IPS-NIHi11 (cell line): Measurements from ENCODE around the gene CTSD.

ENCODE experiments used
- DNase-seq: peaks from one replicate; pipeline ENCODE4 v3.0.0; 2012; ENCODE audit warnings: mixed read lengths, low spot score

CTSD gene

DNA sequence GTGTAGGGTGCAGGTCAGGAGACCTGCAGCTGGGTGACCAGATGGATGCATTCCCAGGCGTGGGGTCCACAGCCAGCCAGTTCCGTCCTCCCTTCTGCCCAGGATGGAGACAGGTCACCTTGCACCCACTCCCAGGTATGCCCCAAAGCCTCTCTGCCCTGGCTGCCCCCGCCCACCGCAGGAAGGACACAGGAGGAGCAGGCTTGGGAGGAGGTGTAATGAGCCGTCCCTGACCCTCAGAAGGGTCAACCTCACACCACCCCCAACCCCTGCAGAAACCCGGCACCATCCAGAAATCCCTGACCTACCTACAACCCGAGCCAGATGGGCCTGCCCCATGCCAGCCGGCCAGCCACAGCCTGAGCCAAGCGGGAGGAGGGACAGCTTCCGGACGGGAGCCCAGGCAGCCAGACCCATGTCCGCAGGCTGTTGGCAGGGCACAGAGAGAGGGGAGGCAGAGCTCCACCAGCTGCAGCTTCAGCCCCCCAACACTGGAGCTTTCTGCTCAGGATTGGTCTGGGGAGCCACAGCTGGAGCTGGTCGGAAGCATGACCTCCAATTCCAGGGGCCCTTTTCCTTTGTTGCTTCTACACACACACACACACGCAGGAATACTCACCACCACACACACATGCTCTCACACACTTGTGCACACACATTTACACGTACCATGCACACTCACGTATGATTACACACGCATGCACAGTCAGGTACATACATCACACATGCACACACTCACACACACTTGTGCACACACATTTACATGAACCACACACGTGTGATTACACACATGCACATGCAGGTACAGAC is 18.6 kb downstream of the CTSD start:
- DNase-seq: no peak

DNA sequence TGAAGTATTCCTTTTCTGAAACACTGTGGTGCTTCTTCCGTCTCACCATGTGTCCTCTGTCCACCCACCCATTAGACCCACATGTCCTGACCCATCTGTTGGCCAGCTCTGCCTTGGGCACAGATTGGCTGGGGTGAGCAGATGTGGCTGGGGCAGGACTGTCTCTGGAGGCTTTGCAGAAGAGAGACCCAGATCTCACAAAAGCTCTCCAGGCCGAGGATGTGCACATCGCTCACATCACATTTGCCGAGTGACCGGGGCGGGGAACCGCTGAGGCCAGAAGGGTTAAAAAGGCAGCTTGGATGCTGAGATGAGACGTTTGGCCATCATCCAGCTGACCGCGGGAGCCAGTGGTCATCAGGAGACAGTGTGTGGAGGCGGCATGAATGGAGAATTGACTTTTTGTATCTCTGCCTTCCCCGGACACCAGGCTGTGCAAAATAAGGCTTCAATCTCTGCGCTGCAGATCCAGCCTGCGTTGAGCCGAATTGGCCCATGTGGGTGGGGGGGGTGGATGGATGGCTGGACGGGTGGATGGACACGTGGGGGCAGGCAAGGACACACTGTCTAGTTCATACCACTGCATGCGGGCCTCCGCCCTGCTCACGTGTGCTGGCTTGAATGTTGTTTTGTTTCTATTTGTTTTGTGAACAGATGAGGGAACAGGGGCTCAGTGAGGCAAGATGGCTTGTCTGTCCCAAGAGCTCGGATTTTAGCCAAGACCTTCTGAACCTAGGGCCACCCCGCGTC is 19.4 kb downstream of the CTSD start:
- DNase-seq: no peak

DNA sequence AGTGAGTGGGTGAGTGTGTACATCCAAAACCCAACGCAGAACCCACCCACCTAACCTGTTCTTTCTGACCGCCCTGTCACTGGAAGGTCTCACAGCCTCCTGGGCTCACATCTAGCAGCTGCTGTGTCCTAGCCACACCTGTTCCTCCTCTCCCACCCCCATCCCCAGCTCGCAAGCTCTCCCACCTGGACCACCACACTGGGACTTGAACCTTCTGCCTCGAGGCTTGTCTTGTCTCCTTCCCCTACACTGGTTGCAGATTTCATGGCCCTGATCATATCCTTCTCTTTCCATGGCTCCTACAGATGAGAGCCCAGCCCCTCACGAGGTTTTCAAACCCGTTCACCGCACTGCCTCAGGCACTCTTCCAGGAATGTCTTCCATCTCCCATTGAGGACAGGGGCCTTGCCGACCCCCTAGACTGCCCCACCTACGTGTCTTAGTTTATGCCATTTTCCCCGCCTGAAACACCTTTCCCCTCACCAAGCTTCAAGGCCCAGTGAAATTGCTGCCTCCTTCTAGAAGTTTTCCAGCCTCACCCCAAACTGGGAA is 20.1 kb downstream of the CTSD start:
- DNase-seq: no peak

DNA sequence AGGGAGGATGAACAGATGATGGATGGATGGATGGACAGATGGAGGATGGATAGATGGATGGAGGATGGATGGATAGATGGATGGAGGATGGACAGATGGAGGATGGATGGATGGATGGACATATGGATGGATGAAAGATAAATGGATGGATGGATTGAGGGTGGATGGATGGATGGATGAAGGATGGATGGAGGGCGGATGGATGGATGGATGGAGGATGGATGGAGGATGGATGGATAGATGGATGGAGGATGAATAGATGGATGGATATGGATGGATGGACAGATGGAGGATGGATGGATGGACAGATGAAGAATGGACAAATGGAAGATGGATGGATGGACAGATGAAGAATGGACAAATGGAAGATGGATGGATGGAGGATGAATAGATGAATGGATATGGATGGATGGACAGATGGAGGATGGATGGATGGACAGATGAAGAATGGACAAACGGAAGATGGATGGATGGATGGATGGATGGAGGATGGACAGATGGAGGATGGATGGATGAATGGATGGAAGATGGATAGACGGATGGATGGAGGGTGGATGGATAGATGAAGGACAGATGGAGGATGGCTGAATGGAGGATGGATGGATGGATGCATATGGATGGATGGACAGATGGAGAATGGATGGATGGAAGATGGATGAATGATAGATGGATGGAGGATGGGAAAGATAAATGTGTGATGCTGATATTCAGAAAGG is 20.7 kb downstream of the CTSD start:
- no peak for DNase-seq

DNA sequence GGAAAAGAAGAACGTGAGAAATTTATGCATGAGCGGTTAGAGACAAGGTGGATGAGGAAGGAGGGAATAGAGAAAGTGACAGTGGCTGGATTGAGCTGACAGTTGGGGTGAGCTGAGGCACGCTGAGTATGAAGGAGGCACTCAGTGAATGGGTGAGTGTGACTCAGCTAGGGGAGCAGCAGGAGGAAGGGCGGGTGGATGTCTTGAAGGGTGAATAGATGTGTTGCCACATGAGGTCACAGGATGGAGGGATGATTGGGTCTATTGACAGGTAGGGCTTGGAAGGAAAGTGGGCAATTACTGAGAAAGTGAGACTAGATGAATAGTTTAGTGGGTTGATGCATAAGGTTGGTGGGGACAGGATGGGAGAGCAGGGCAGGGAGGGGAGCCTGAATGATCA is 21.4 kb downstream of the CTSD start:
- no peak for DNase-seq

DNA sequence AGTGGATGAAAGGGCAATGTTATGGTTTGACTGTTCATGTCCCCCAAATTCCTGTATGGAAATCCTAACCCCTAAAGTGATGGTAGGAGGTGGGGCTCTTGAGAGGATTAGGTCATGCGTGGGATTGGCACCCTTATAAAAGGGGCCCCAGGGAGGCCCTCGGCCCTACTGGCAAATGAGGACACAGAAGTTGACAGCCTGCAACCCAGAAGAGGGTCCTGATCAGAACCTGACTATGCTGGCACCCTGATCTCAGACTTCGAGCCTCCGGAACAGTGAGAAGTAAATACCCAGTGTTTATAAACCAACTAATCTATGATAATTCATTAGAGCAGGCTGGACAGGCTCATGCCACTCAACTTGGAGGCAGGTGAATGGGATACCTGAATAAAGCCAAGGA is 22.0 kb downstream of the CTSD start:
- no peak for DNase-seq

DNA sequence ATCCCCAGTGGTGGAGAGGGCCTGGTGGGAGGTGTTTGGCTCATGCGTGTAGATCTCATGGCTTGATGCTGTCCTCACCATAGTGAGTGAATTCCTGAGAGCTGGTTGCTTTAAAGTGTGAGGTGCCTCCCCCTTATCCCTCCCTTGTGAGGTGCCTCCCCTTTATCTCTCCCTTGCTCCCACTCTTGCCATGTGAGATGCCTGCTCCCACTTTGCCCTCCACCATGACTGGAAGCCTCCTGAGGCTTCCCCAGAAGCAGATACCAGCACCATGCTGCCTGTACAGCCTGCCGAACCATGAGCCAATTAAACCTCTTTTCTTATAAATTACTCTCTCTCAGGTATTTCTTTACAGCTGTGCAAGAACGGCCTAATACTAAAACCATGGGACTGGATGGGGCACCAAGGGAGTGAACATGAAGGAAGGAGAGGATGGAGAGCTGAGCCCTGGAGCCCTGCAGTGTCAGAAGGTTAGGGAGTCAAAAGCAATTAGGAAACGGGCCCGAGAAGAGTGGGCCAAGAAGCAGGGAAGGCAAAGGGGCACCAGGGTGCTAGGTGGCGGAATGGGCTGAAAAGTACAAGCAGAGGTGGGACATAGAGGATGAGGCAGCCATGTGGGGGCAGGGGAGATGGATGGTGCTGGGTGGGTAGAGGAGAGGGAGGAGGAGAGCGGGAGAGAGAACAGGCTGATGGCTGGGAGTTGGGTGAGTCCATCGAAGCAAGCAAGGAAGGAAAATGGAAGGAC is 22.8 kb downstream of the CTSD start:
- no peak for DNase-seq

DNA sequence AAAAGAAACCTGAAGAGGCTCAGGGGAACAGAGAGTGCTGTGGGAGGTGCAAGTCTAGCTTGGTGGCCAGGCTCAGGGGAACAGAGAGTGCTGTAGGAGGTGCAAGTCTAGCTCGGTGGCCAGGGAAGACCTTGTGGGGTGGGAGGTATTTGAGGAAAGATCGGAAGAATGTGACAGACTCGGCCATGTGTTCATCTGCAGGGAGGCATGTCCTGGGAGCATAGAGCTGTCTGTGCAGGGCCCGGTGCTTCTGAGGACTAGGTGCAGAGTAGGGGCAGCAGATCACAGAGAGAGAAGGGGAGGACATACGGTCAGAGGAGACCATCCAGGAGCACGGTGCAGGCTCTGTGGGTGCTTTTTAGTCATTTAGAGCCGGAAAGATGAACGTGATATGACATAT is 24.2 kb downstream of the CTSD start:
- DNase-seq: no peak

DNA sequence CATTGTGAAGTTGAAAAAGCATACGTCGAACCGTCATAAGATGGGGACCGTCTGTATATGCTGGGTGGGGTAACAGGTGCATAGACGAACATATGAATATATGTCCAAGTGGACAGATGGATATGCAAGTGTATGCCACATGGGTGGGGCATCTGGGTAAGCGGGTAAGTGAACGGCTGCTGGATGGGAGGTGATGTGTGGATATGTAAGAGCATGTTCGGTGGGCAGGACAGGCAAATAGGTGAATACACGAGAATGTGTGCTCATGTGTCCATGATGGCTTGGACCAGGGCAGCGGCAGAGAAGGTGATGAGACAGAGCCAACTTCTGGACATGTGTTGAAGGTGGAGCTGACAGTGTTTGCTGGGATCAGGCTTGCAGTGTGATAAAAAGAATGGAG is 25.3 kb downstream of the CTSD start:
- DNase-seq: no peak

DNA sequence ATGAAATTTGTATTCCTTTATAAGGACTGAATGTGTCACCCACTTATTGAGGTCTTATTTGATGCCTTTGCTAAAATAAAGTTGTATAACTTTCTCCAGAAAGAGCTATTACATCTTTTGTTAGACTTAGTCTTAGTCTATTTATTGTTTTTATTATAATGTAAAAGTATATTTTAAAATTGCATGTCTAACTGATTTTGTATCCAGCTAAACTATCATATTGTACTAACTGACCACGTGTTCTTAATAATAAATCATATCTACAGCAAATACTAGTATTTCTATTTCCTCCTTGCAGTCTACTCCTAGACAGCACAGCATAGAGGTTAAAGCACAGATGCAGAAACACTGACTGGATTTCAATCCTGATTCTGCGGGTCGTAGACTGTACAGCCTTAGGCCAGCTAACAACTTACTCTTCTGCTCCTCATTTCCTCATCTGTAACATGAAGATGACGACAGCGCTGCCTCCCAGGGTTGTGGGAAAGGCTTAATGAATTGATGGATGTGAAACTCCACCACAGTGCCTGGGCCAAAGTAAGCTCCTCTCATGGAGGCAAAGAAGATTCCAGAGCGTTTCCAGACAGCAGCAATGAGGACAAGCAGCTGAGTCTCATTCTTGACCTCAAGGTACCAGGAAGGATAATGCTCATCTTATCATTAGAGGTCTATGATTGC is 26.5 kb downstream of the CTSD start:
- DNase-seq: no peak

DNA sequence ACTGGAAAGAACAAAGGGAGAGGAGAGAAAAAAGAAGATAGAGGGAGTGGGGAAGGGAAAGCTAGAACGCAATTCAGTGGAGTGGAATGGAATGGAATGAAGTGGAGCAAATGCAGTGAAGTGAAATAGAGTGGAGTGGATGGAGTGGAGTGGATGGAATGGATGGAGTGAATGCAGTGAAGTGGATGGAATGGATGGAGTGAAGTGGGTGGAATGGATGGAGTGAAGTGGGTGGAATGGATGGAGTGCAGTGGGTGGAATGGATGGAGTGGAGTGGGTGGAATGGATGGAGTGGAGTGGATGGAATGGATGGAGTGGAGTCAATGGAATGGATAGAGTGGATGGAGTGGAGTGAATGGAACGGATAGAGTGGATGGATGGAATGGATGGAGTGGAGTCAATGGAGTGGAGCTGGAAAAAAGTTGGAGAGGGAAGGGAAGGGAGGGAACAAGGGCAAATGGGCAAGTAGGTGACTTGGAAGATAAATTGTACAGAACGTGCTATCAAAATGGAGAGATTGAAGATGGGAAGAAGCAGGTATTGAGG is 27.2 kb downstream of the CTSD start:
- DNase-seq: no peak

DNA sequence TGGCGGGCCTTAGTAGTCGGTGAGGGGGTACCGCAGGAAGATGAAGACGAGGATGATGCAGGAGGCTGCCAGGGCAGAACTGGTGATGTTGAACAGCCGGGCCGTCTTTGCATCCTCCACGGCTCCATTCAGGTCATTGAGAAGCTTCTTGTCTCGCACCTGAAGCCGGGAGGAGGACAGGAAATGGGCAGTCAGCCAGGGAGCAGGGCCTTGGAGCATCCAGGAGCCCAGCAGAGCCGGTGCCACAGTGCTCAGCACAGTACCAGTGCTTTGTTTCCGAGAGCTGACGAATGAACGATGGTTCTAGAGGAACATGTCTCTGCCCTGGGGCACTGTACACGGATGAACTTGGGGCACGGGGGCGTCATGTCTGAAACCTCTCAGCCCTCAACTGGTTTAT is 28.5 kb downstream of the CTSD start:
- DNase-seq: no peak

DNA sequence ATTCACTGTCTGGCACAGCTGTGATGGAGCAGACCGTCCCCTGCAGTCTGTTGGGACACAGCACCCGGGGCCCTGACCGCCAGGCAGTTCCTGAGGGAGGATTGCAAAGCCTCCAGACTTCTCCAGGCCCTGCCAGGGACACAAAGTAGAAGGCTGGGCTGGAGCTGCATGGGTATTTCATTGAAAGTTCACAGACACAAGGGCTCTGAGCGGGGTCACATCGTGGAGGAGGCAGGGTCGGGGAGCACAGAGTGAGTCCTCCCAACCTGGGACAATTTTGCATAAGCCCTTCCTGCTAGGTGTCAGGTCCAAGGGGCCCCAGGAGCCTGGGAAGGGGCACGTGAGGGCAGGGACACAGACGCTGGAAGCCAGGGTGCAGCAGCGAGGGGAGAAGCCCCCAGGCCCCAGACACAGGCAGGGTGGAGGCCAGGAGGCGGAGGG is 29.1 kb downstream of the CTSD start:
- DNase-seq: no peak

DNA sequence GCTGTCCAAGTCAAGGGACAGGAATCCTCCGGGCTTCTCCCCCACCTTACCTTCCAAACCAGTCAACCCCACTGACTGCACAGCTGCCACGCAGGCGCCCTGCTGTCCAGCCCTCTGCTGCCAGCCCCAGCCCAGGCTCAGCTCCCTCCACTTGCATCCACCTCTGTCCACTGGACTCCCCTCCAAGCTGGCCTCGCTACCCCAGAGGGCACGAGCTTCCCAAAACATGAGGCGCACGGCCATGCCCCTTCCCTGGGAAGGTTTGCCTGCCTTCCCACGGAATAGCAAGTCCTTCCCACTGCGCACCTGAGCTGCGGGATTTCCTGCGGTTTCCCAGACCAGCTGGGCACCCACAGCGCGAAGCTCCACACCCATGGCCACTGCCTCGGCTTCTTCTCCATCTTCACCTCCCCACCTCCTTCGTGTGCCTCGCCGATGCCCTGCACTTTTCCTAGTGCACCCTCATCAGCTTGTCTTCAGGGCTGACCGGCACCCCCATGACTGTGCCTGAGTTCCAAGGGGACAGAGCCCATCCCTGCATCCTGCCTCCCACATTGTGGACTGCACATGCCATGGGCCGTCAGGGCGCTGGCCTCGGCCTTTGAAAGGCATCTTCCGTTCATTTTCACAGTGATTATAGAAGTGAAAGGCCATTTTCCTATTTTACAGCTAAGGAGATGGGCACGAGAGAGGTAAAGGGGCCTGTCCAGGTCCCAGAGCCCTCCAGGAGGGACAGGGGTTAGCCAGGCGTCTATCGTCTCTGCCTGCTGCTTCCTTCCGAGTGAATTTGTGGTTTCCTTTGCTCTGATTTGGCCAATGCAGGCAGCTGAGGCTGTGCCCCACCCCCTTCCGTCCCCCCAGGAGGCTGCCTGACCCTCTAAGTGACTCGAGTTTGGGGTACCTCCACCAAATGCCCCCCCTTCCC is 29.7 kb downstream of the CTSD start:
- DNase-seq: no peak

DNA sequence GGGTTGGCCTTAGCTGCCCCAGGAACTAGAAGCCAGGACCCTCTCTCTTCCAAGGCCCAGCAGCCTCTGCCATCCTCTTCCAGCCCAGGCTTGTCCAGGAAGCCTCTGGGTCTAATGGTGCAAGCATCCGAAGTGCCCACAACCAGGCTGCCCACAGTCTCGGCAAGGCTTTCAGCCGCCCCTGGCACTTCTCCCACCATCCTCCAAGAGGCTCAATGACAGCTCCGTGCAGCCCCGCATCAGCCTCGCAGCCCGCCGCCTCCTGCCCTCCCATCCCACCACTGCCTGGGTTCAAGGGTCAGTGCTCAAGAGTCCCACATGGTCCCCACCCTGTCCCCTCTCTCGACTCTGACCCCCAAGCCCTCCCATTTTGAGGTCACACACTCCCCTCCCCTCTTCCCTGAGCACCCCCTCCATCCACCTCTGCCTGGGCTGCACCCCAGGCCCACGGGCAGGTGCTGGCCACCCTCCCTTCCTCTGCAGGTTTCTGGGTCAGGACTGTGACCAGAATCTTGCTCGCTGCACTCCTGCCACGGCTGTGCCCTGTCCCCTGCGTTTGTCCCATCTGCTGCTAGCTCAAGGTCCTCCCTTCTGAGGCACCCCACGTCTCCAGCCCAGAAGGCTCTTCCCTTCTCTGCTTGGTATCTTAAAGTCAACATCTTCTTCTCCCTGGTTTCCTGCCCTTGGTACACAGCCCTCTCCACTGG is 30.6 kb downstream of the CTSD start:
- no peak for DNase-seq

DNA sequence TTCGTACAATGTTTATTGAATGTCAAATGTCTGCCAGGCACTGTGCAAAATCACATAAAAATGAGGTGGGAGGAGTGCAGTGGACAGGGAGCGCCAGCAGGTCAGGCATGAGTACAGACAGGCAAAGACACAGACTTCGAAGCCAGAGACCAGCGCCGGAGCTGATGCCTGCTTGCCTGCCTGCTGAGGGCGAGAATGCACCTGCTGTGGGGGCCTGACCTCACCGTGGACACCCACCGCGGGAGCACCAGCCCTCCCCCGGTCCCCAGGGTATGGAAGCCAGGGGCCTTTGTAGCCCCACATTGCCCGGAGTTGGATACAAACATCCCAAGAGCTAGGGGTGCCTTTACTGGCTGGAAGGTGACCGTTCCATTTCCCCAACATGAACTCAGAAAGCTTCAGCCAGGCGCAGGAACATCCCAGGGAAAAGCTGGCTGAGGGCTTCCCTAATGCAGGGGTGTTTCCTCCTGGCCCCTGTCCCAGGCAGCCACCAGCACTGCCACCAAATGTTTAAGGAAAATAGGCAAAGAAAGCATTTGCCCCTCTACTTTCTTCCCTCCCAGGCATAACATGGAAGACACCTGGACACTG is 31.2 kb downstream of the CTSD start:
- DNase-seq: no peak

DNA sequence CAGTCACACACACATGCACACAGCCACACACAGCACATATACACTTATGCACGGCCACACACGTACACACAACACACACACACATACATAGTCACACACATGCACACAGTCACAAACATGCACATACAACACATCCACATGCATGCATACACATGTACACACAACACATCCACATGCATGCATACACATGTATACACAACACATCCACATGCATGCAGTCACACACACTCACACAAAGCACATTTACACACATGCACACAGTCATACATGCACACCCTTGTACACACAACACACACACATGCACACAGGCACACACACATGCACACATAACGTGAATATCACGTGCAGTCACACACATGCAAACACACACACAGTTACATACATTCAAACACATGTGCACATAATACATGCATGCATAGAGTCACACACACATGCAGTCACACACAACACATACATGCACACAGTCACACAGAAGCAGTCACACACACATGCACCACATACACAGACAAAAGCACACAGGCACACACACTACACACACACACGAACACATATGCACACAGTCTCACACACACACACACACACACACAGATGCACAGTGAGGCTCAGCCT is 32.2 kb downstream of the CTSD start:
- no peak for DNase-seq

DNA sequence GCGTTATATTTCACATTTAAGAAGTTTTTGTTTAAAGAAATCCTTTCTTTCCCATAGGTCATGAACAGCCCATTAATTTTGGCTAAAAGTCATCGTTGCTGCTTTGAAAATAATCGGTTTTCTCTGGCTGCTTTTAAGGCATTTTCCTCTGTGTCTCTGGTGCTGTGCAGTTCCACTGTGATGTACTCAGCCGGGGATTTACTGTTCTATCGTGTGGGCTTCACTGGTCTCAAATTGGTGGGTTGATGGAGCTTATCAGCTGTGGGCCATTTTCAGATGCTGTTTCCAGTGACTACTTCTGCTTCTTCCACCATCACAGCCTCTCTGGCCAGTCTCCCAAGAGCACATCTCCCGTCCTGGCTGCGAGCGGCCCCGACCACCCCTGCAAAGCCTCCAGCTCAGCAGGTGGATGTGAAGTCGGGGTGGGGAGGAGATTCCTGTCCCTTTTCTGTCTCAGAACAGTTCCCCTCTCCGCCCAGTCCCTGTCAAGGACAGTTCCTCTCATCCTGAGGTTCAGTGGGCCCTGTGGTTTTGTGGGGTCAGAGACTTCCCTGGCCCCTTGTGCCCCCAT is 33.6 kb downstream of the CTSD start:
- DNase-seq: no peak
